Activated CD4-positive, alpha-beta T cell treated with anti-CD3 and anti-CD28 coated beads for 48 hours (primary cell): ENCODE measurements around the gene CCT5.
"Not testable (repeated sequence)": the region's sequence is repeated elsewhere in the genome, so short reads cannot be mapped to it uniquely, and the experiment has no call there.

Experiments used
- DNase-seq: peaks from one replicate; pipeline ENCODE4 v3.0.0-alpha.2; 2020

Gene CCT5

DNA sequence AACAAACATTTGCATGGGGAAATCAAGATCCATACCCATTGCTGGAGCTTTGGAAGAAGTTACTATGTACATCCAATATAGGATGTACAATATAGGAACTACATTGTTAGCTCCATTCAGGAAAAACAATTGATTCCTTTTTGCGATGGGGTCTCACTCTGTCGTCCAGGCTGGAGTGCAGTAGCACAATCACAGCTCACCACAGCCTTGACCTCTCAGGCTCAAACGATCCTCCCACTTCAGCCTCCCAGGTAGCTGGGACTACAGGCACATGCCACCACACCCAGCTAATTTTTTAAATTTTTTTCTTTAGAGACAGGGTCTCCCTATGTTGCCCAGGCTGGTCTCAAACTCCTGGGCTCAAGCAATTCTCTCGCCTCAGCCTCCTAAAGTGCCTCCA lies 2.9 kb upstream of the CCT5 start:
- not testable (repeated sequence) for DNase-seq

DNA sequence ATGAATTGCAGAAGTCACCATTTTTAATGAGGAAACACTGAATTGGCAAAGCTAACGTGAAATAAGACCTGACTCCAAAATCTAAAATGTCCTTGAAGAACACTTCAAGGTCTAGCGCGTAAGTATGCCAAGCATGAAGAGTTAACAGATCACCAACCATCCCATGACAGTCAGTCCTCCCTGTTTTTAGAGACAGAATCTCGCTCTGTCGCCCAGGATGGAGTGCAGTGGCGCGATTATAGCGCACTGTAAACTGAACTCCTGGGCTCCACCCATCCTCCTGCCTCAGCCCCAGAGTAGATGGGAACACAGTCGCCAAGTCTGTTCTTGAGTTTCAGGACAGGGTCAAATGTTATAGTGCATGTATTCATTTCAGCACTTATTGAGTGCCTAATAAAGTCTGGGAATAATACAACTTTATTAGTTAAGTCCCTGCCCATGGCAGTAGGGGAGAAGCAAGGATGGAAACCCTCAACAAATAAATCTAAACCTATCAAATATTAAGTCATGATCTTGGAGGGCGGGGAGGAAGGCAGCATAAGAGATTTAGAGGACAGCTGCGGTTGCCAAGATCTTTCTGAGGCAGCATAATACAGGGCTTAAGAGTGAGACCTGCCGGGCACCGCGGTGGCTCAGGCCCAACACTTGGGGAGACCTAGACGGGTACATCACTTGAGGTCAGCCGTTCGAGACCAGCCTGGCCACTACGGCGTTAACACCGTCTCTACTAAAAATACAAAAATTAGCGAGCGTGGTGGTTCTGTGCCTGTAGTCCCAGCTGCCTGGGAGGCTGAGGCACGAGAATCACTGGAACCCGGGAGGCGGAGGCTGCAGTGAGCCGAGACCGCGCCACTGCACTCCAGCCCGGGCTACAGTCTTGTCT lies 1.5 kb upstream of the CCT5 start:
- peak; percentile 28 for DNase-seq

DNA sequence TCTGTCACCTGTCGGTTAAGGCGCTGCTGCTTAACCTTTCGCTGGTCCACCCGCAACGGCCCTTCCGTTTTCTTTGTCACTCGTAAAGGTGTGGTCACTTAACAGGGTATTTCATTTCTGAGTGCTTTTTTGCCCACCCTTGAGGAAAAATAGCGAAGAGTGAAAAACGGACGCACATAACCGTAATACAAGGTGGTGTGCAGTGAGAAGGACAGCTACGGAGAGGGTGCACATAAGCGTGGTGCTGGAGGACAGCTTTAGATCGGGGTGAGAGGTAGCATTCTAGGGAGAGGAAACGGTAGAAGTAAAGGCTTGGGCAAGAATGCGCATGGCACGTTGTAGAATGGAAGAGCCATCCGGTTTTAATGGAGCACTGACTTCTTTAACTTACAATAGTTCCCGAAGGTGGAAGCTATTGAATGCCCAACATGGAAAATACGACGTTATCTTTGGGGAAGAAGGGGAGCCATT lies 761 bp downstream of the CCT5 start:
- peak; percentile 37 for DNase-seq

DNA sequence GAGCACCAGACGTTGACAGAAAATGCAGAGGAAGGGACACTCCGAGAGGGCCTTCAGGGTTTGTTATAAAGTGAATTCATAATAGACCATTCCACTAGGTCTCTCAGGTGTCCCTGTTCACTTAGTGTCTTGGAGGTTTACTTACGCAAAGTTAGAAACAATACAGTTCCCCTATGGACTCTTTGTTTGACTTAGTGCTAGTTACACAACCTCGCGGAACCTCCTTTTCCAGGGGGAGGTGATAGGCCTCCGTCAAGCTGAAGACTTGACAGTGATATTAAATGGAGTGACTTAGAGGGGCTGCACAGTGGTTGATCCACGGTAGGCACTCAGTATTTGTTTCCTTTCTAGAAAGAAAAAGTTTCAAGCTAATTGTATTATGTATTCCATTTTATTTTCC lies 1.3 kb downstream of the CCT5 start:
- DNase-seq, result no peak

DNA sequence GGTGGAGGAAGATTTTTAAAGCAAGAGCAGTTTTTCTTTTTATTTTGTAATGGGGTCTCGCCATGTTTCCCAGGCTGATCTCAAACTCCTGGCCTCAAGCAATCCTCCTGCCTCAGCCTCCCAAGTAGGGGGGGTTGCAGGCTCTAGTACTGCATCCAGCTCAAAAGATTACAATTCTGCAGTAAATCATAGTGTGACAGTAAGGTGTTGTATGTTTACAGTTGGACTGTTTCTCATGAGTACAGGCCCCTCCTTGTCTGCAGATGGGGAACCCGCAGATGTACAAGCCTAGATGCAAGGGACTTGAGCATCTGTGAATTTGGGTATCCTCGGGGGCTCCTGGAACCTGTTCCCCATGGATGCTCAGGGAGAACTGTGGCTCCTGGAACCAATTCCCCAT lies 3.3 kb downstream of the CCT5 start:
- DNase-seq, result no peak

DNA sequence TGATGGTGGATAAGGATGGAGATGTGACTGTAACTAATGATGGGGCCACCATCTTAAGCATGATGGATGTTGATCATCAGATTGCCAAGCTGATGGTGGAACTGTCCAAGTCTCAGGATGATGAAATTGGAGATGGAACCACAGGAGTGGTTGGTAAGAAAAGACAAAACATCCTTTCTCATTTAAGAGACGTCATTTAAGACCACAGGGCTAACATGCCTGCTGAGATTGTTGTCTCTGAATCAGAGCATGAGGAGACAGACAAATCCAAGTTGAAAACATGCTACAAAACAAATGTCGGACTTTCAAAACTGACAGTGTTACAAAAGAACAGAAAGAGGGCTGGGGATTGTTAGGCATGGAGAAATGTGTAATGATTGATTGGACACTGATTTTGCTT lies 4.6 kb downstream of the CCT5 start:
- DNase-seq, result no peak

DNA sequence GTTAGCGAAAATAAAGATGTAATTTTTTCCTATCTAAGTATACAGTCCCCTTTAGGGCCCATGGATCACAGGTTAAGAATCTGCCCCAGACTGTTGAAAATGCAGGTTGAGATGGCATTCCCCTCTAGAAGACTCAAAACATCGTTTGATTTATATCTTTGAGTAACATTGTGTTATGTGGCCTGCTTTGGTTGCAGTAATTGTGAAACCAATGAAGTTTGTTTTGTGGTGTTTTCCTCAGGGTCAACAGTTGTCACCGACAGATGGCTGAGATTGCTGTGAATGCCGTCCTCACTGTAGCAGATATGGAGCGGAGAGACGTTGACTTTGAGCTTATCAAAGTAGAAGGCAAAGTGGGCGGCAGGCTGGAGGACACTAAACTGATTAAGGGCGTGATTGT lies 7.8 kb downstream of the CCT5 start:
- DNase-seq, result no peak

DNA sequence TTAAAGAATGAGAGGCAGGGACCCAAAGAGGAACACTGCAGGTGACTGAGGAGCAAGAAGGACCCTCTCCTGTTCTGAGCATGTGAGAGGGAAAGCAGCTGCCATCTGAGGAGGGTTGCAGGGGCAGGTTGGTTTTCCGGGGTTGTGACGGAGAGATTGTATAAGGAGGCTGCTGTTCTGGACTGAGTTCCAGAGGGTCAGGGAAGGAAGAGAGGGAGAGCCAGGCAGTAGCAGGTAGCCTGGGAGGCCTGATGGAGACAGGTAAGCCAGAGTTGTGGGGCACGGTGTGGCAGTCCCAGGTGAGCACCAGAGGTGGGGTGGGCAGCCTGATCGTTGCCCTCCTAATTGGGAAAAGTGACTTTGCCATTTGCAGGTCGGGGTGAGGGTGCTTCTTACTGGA lies 9.8 kb downstream of the CCT5 start:
- DNase-seq, result no peak

DNA sequence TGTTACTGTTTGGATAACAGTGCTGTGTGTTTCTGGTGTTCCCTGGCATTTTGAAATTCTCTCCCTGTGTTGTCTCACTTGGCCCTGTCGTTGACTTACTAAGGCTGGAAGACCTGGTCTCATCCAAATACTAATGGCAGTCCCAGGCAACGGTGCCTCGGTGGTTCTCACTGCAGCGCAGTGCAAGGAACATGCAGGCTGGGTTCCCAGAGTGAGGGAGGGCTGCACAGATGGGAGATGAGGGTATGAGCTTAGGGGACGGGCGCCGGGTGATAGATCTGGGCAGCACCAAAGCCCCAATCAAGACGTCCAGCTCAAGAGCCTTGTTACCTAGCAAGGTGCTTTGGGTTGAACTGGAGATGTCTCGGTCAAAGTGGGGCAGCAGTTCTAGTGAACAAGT lies 11.0 kb downstream of the CCT5 start:
- no peak for DNase-seq

DNA sequence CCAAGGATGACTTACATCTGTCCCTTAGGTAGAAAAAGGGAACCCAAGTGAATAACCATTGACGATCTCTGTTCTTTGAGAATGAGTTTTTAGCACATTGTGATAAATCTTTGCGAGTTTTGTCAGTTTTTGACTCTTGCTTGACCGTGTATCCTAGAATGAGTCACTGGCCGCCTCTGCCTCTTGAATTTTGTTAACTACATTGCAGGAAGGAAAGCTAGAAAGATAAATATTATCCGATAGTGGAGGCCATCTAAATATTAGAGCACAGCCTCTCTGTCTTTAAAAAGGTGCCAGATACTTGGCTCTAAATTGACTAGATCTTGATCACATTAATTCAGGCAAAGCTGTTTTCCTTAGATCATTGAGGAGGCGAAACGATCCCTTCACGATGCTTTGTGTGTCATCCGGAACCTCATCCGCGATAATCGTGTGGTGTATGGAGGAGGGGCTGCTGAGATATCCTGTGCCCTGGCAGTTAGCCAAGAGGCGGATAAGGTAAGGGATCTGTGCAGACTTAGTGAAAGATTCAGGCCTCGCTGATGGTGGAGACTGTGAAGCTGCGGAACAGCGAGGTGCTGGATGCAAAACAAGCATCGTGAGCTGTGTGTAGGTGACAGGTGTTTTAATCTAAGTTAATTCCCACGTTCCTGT lies 12.2 kb downstream of the CCT5 start:
- no peak for DNase-seq

DNA sequence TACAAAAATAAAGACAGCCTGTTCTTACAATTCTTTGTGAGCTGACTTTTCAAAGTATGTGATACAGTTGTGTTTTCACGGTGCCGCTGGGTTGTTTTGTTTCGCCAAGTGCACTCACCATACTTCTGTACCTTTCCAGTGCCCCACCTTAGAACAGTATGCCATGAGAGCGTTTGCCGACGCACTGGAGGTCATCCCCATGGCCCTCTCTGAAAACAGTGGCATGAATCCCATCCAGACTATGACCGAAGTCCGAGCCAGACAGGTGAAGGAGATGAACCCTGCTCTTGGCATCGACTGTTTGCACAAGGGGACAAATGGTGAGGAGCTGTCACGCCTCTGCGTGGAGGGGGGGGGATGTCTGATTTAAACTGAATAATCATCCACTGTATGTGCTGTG lies 12.9 kb downstream of the CCT5 start:
- no peak for DNase-seq

DNA sequence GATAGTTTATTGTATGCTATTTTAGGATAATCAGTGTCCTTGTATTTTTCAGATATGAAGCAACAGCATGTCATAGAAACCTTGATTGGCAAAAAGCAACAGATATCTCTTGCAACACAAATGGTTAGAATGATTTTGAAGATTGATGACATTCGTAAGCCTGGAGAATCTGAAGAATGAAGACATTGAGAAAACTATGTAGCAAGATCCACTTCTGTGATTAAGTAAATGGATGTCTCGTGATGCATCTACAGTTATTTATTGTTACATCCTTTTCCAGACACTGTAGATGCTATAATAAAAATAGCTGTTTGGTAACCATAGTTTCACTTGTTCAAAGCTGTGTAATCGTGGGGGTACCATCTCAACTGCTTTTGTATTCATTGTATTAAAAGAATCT lies 14.5 kb downstream of the CCT5 start:
- DNase-seq, result no peak

DNA sequence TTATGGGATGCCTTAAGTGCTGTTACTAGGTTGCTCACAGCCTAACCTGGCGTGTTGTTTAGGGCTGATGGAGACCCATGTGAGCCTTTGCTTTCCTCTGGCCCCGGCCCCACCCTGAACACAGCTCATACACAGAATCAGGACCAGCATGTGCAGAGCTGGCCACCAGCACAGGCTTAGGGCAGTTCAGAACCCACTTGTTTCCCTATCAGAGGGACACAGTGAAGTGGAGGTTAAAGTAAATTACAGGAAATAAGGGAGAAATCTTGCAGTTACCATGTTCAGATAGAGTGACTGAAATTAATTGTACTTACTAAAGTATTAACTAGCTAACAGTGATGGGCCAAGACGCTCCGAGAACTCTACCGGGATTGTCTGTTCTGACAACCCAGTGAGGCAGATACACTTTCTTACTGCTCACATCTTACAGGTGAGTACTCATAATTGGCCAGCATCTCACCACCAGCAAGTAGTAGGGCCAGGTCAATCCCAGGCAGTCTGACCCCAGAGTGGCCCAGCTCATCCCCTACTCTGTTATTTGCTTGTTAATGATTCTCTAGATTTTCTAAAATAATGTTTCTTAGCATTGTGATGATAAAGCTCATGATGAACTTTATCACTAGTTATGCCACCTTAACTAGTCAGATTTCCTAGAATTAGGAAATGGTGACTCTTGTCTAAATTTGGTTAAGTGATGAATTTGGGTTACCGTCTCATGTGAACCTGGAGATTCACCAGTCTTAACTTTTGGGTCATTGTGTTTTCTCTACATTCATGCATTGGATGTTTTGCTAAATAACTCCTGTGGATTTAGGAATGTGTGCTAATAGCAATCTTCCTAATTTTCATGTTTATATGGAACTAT lies 15.4 kb downstream of the CCT5 start:
- DNase-seq, result no peak

DNA sequence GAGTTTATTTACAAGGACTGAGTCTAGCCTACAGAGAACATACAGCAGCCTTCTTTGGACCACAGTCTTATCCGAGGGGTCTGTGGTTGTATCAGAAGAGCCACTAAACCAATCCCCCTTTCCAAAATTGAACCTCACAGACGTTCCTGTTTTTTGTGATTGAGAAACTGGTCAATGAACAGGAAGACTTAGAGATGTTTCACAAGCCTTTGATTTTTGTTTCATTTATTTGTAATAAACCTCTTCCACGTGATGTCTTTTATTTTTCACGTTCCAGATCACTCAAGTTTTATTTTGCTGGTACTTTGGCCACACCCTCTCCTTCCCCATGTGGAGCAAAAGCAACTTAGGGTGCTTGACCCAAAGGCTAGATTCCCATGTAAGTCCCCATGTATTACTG lies 16.1 kb downstream of the CCT5 start:
- no peak for DNase-seq

DNA sequence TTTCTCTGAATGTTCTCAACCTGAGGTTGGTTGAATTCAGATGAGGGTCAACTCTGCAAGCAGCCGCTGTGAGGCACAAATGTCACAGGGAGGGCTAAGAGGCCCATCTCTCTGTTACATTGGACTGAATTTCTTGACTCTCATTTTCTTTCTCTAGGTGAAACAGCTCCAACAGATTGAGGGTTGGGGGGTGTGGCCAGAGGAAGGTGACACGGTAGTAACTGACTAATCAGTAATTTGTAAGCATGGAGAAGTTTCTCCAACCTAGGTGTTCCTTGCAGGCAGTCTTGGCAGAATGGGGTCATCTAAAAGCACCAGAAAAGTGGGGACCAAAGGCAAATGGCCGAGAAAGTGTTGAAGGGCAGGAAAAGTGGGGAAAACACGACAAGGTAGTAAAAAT lies 16.8 kb downstream of the CCT5 start:
- no peak for DNase-seq

DNA sequence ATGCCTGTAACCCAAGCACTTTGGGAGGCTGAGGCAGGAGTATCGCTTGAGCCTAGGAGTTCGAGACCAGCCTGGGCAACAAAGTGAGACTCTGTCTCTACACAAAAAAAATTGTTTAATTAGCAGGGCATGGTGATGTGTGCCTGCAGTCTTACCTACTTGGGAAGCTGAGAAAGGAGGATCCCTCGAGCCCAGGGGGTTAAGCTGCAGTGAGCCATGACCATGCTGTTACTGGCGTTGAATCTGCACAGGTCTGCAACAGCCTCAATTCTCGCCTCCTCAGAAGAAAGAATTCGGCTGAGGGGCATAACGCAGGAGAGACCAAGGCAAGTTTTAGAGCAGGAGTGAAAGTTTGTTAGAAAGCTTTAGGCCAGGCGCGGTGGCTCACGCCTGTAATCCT lies 18.0 kb downstream of the CCT5 start:
- no peak for DNase-seq

DNA sequence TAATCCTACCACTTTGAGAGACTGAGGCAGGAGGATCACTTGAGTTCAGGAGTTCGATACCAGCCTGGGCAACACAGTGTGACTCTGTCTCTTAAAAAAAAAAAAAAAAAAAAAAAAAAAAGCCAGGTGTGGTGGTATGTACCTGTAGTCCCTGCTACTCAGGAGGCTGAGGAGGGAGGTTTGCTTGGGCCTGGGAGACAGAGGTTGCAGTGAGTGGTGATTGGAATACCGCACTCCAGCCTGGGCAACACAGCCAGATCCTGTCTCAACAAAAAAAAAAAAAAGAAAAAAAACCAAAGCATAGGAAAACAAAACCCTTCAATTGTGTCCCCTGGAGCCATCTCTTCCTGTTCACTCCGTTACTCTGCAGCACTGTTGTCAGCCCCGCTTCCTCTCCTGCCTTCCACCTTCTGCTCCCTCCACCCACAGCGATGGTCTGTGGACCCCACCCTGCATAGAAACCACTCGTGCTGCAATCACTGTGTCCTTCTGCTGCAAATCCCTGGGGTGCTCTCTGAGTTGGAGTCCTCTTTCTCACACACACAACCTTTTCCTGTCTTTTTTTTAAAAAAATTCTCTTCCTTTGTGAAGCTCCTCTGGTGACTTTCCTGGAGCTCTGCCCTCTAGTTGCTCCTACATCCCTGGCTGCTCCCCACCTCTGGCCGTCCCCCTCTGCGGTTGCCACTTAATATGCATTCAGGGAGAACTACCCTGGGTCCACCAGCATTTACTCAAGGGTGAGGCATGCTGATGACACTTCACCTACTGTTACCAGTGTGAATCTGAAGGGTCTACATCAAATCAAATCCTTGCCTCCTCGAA lies 22.2 kb downstream of the CCT5 start:
- no peak for DNase-seq

DNA sequence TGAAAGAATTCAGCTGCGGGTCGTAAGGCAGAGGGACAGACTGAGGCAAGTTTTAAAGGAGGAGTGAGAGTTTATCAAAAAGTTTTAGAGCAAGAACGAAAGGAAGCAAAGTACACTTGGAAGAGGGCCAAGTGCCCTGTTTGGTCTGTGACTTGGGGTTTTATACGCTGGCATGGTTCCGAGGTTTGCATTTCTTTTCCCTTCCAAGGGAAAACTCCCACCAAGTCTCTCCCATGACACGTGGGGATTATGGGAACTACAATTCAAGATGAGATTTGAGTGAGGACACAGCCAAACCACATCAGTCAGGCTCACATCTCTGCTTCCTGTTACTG lies 22.8 kb downstream of the CCT5 start:
- DNase-seq, result not testable (repeated sequence)

DNA sequence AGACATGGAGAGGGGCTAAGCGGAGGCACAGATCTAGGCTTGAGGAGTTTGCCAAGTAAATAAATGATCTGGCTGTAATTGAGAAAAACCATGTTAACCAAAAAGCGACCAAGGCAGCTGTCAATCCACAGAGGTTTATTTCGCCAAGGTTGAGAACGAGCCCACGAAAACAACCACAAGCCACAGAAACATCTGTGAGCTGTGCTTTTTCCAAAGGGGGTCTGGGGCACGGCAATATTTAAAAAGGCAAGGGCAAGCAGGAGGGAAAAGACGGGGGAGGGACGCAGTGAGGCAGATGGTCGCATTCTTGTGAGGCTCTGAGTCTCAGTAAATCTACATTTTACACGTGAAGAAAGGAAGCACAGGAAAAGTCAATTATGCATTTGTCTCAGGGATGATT lies 25.4 kb downstream of the CCT5 start:
- DNase-seq, result no peak

DNA sequence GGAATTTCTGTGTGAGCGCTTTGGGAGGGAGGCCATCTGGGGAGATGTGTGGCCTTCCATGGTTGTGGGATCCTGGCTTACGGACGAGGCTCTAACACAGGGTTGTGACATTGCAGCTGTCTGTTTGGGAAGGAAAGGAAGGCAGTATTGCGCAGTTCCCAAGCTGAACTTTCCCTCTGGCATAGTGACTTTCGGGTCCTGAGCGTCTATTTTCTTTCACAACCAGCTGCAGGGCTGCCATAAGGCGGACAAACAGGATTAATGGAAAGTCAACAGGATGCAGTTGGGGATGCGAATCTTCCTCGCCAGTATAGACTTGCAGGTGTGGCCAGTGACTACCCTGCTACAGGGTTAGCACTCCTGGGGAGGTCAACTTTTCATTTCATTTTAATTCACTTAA lies 25.9 kb downstream of the CCT5 start:
- DNase-seq, result no peak

DNA sequence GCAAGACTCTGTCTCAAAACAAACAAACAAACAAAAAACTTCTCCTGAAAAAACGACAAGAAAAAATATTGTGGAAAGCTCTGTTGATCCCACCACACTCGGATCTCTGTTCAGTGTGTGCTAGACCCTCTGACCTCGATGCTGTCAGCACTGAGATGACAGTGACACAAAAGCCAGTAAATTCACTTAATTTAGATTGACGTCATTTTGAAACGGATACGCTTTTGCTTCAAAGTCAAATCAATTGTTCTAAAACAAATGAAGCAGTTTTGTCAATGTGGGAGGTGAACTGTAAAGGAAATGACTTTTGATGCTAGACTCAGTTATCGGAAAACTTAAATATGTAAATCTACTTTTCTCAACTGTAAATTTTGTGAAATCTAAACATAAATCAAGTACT lies 26.6 kb downstream of the CCT5 start:
- DNase-seq, result no peak

DNA sequence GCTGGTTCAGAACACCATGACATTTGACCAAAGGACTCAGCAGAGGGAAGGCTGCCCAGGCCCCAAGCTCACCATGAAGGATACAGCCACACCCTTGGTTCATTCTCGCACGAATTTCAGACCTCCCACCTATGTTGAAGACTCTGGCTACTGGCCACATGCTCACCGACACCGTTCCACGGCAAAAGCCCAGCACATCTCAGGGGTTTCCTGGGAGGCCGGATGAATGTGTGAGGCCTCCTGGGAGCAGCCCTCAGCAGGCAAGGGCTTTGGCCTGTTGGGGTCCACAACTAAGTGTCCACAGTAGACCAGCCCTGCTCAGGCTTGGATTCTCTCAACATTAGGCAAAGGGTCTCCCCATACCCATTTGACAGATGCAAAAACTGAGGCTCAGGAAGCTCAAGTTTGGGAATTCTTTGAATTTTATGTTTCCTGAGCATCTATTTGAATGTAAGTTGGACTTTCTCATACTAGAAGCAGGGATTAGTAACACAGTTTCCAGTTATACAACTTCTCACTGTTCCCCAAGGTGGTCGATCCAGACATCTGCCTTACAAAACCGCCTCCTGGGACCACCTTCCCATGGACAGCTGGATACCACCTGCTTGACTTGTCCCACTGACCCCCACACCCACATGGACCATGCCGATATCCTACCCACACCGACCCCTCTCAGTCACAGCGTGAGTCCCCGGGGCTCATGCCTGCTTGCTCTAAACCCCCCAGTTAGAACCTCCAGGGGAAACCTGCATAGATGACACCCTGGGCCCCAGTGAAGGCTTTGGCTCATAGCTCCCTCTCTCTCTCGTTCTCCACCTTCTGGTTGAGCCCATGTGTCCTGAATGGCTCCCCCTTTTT lies 27.9 kb downstream of the CCT5 start:
- DNase-seq, result no peak
